GM18519 (cell line): ENCODE measurements around the gene NUDT4.
"Not testable (repeated sequence)": the region's sequence is repeated elsewhere in the genome, so short reads cannot be mapped to it uniquely, and the experiment has no call there.

Experiments used
- ATAC-seq: cut with Tn5 transposase; IDR thresholded peaks from one replicate; pipeline ENCODE4 v1.9.1; 2021; ENCODE audit warnings: mild to moderate bottlenecking, moderate library complexity; ENCODE audit not compliant: unreplicated experiment, low FRiP score

NUDT4 gene

DNA sequence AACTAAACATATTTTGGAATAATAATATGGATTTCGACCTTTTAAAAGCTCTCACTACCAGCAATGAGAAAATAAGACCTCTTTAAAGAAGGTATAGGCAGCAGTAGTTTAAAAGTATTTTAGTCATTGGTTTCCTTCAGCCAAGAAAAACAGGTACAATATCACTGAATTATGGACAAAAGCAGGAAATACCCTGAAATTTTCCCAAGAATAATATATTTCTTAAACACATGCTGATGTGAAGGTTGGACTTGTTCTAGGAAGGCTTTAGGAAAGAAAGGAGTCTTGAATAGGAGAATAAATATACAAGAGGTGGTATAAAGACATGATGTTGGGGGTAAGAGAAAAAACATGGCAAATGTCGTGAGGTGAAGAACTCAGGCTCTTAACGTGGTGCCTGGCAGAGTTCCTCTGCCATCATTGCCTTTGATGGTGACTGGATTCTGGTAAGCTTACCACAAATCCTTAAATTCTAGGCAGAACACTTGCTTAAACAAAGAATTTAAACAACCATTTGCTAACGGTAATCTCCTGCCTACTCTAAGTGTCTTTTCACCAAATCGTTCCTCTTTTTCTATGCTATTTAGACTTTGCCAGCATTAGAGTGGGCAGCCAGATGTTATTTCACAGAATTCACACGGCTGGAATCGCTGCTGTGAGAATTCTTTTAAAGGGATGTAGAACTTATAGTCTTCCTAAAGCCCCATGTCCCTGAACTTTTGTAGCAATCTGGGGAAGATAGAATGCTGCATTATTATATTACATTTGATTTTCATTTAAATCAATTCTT, 11.9 kb upstream of the NUDT4 start:
- no peak for ATAC-seq

DNA sequence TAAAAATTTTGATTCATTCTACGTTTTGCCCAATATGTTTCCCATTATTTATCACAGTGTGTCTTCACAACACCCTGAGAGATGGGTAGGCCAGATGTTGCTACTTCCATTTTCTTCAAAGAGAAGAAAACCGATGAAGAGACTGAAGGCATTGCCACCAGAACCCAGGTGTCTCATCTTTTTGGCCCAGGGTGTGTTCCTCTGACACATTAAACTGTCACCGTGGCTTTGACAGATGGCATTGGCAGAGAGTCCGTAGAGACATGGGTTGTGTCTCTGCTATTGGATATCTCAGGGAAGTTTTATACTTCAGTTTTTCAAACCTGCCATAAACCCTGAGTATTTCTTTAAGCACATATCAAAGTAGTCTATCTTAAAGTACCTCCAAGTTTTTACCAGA, 11.3 kb upstream of the NUDT4 start:
- no peak for ATAC-seq

DNA sequence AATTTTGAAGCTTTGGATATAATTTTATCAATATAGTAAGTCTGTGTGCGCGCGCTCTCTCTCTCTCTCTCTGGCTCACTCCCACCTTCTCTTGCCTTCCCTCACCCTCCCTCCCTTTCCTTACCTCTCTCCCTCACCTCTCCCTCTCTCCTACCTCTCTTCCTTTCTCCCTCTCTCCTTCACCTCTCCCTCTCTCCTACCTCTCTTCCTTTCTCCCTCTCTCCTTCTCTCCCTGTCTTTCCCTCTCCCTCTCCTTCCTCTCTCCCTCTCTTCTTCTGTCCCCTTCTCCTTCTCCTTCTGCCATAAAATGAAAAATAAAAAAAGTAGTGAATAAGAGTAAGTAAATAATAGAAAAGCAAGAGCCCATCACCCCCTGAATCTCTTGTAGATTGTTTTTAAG, 9.0 kb upstream of the NUDT4 start:
- ATAC-seq: no peak

DNA sequence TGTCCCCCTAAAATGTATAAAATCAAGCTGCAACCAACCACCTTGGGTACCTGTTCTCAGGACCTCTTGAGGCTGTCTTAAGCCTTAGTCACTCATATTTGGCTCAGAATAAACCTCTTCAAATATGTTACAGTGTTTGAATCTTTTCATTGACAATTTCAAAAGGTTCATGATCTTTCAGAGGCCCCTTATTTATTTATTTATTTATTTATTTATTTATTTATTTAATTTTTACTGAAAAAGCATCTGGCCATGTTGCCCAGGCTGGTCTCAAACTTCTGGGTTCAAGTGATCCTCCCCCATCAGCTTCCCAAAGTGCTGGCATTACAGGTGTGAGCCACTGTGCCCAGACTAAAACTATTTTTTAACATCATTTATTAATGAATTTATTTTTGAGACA, 8.2 kb upstream of the NUDT4 start:
- ATAC-seq: no peak

DNA sequence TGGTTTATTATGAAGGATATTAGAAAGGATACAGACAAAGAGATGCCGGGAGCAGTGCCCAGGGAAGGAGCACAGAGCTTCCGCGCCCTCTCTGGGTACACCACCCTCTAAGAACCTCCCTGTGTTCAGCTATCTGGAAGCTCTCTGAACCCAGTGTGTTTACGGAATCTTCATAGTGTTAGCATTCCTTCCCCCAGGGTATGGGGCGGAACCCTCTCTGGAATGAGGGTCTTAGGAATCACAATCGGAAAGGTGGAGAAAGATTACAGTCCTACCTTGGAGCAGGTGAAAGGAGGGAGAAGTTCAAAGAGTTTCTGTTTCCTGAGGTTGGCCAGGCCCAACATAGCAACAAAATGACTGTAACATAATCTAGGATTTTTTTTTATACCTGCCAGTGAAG, 6.8 kb upstream of the NUDT4 start:
- no peak for ATAC-seq

DNA sequence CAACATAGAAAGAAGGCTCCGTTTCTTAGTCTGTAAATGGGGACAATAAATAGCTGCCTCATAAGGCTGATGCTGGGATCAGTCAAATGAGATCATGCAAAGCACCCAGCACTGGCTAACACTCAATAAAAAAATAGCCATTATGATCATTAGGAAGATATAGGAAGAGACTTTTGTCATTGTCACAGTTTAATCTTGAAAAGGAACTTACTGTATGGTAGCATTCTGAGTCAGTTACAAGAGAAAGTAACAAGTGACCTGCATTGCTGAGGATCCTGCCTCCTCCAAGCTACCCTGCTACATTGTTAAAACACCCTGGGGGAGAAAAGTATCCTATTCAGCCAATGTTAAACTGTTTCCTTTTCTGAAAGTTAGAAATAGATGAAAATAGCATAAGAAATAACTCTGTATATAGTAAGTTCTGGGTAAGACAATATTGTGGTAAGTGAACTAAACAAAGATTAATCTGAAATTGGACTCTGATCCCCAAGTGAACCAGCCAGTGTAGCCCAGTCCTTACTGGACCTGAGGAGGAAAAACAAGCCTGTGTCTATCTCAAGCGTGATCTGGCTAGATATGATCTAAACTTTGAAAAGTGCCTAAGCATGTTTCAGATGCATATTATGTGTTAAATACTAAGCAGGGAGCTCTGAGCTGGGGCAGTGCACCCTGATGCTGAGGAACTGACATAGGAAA, 3.6 kb upstream of the NUDT4 start:
- no peak for ATAC-seq

DNA sequence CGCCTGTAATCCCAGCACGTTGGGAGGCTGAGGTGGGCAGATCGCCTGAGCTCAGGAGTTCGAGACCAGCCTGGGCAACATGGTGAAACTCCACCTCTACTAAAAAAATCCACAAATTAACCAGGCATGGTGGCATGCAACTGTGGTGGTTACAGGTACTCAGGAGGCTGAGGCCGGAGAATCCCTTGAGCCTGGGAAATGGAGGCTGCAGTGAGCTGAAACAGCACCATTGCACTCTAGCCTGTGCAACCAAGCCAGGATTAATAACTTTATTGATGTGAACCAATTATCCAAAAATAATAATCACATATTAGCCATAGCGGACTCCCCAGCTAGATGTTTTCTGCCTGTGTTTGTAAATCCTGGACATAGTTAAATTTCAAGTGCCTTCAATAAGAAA, 1.8 kb upstream of the NUDT4 start:
- no peak for ATAC-seq

DNA sequence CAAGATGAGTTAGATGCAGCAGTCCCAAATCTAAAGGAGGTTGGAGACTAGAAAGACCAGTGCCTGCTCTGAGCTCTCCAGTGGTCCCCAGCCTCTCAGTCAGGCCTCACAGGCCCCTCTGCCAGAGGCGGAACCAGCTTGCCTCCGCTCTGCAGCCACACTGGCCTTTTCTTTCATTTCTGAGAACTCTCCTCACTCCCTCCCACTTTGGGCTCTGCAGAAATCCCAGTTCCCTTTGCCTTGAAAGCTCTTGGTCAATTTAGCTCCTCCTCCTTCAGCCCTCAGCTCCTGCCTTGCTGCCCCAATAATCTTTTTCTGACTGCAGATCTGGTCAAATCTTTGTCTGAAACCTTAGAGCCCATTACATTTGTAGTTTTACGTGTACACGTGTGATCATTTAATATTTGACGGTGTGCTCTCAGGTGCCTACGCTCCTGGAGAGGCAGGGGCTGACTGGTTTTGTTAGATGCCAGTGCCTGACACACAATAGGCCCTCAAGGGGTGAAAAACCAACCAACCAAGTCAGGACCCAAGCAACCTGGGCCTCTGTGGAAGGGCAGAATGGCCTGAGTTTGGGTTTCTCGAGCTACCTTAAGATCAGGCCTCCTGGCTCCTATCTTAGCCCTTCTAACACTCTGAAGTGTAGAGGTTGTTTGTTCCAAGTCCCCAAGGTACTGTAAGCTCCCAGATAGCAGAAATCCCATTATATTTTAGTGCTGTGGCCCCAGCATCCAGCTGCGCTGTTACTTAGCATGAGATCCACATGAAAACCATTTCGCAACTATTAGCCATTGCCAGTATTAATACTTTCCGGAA, 1.1 kb upstream of the NUDT4 start:
- ATAC-seq: no peak

DNA sequence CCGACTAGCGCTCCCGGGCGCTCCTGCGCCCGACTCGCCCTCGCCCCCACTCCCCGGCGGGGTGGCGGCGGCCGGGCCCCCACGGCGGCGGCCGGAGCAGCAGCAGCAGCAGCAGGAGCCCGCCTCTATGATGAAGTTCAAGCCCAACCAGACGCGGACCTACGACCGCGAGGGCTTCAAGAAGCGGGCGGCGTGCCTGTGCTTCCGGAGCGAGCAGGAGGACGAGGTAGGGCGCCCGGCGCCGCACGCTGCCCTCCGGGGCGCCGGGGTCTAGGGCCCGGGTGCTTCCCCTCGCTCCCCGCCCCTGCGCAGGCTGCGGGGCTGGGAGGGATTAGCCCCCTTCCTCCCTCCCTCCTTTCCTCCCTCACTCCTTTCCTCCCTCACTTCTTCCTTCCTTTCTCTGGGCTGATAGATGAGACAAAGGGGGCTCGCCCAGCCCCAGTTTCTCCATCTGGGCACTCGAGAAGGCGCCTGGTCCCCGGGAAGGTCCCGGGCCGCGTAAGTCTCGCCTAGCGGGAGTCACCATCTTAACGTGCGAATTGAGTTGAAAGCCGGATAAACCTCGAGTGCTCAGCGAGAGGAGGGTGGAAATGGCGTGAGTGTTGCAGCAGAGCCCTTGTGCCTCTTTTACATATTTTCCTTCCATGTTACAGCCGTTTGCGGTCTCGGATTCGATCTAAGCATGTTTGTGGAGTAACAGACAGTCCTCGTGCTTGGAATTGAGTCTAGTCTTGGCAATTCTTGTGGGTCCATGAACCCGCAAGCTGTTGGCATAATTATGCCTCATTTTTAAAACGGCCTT, 672 bp downstream of the NUDT4 start:
- peak; percentile 21 for ATAC-seq

DNA sequence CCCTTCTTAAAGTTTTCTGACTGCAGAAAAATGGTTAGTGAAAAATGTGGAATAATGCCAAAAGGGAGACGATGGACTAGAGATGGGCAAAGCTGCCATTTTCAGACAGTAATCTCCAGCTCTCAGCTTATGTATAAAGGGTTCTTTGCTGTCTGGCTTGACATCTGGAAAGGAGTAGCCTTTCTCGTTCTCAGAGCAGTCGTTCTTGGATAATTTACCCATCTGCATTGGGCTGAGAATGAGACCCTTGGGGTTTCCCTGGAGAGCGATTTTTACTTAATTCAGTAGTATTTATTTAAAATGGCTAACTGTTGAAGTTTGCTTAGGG, 1.2 kb downstream of the NUDT4 start:
- ATAC-seq: no peak

DNA sequence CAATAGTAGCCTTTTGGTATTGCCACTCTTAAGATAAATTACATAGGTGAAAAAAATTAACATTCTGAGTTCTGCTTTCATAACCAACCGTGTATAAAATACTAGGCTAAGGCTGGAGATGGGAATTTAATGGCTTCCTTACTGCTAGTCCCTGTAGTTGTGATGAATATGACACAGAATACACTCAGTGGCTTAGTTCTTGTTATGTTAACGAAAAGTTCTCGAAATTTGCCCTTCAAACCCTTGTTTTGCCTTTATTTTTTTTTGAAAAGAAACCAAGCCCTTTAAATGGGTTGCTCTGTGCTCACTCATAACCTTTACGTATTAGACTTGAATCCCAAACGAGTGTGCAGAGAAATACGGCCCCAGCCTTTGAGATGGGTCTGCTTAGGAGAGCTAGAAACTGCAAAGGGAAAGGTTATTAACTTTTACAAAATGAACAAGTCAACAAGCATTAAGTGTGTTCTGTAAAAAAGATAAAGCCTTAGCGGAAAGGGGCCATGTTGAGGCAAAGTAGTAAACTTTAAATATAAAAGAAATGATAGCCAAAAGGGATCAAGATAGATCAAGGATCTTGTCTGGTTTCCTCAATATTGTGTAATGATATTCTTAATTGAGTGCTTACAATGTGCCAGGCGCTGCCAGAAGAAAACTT, 1.7 kb downstream of the NUDT4 start:
- no peak for ATAC-seq

DNA sequence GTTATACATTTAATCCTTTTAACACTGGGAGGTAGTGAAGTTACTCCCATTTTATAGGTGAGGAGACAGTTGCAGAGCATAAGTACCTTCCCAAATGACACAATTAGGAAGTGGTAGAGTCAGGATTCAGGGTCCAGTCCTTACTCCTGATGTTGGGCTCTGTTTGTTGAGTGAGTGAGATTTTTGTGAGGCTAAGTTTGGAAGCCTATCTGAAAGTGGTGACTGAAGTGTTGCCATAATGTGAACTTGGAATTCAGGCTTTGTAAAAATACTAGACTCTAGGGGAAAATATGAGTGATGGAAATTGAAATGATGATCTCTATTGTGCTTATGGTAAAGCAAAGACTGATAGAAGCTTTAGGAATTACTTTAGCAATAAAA, 2.2 kb downstream of the NUDT4 start:
- no peak for ATAC-seq

DNA sequence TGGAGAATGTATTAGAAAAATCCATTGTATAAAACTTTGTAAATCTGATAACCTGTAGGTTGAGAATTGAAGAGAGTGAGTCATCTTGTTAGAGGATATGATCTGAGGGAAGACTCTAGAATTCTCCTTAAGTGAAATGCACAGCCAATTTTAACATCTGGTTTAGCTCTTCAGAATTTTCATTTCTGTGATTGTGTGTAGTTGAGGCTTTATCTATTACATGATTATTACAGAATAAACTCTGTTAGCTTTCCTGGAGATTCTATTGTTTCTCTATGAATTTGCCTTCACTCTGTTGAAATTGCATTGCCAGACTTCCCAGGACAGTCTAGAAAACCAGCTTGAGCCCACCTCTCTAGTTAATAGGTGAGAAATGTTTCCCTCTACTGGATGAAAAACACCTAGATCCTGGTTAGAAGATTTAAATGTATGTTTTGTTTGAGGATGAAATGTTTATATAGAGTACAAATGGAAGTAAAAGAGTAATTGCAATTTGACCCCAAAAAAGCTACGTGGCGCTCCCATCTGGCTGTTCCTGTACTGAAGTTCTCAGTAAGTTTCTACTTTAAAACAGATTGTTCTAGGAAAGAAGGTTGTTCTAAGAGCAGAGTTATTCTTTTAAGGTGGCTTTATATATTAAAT, 2.9 kb downstream of the NUDT4 start:
- no peak for ATAC-seq

DNA sequence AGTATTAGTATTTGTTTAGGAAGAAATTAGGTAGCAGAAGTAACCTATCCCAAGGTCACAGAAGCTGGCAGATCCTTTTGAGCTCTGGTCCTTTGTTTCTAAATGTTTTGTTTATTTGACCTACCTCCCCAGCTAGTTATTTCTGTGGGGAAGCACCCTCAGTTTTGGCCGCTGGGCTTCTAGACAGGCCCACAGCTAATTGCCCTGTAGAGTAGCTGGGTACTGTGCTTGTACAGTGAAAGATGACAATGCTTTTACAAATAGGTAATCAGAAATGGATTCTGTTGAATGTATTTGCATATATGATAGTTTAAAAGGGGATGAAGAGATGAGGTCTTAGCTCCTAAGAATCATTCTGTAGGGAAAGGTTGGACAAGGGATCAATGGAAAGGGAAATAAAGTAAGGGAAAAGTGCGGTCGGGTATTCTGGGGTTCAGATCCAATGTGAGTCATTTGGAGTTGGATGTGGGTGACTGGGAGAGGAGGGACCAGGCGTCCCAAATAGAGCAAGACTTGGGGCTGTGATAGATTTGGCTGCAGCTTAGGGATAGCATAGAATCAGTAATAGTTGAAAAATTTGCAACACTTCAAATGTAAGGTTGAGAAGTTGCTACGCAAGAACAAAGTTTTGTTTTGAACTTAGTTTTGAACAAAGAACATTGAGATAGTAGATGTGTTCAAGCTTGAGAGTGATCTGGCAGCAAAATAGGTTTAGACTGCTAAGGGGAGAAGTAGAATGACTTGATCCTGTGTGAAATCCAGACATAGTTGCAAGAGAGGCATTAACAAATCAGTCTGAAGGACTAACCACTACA, 3.6 kb downstream of the NUDT4 start:
- ATAC-seq: no peak

DNA sequence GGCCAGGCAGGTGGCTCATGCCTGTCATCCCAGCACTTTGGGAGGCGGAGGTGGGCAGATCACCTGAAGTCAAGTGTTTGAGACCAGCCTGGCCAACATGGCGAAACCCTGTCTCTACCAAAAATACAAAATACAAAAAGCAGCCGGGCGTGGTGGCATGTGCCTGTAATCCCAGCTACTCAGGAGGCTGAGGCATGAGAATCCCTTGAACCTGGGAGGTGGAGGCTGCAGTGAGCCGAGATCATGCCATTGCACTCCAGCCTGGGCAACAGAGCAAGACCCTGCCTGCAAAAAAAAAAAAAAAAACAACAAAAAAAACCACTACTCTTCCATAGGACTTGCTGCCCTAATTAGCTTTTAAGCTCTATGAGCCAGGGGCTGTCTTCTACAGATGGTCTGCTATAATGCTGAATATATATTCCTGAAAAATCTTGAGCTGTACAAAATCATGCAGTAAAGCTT, 4.3 kb downstream of the NUDT4 start:
- ATAC-seq: not testable (repeated sequence)

DNA sequence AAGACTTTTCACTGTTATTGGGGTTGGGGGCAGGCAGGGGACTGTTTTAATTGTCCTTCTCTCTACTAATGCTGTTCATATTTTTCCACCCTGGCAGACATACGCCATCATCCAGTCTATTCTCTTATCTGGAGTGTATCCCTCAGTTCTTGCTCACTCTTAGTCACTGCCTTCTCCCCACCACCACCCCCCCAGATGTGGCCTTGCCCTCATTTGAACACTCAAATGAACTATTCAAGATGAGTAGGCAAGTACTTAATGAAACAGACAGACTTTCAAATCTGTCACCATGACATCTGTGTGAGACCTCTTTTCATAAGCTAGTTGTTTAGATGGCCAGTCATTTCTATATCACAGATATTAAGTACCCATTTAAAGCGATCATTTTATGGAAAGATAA, 10.1 kb downstream of the NUDT4 start:
- ATAC-seq: no peak

DNA sequence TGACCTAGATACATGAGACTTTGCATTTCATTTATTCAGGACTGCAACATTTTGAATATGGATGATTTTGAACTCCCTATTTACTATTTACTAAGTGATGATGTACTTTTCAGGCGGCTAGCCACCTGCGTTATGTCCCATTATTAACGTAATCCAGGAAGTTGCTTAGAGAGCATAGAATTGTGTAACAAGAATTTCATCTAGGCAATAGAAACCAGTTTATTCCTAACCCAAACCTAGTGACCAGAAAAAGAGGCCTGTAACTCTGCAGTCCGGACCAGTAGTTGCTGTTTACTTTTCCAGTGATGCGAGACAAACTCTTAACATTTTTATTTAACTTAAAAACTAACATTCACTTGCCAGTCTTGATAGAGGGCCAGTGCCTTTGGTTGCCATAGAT, 12.3 kb downstream of the NUDT4 start:
- no peak for ATAC-seq

DNA sequence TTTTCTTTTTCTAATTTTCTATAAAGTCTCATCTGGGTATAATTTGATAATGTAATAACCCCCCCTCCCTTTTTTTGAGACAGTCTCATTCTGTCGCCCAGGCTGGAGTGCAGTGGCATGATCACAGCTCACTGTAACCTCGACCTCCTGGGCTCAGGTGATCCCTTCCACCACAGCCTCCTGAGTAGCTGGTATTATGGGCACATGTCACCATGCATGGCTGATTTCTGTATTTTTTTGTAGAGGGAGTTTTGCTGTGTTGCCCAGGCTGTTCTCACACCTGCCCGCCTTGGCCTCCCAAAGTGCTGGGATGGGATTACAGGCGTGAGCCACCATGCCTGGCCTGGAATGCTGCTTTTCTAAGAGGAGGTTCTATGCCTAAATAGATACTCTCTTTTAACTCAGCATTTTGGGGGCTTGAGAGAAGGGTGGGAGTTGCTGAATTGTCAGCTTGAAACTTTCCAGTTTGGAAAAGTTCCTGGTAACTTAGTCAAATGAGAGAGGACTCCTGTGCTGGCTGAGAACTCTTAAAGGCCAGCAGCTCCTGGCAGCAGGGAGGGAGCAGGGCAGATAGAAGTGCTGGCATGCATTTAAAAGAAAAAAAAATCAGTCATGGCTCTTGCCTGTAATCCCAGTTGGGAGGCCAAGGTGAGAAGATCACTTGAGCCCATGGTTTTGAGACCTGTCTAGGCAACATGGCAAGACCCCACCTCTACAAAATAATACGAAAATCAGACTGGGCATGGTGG, 13.0 kb downstream of the NUDT4 start:
- ATAC-seq: no peak
